LHCN-M2 (cell line): ENCODE results near the gene LAMB1. TPM values are rescaled to one million over a fixed set of nuclear protein-coding genes. Genes with fewer than 3 reads are reported as not detected.
"Not testable (repeated sequence)": the region's sequence is repeated elsewhere in the genome, so short reads cannot be mapped to it uniquely, and the experiment has no call there.

Experiments
- DNase-seq: peaks from one replicate; pipeline ENCODE4 v3.0.0-alpha.2; 2012; ENCODE audit warnings: low read depth
- polyA plus RNA-seq: library from polyadenylated mRNA; unstranded; fragments of >200 nt; gene quantifications from one replicate; pipeline ENCODE4 v1.2.1, GENCODE V29; 2012; ENCODE audit warnings: missing spikeins
- total RNA-seq: library from RNA; depleted of rRNA; stranded (reverse); fragments of >200 nt; gene quantifications from 2 replicates; pipeline ENCODE4 v1.2.3, GENCODE V29; 2014; rRNA removed

Gene LAMB1
- total RNA-seq, result 140 and 161 TPM in 2 replicates
- 101 TPM for polyA plus RNA-seq

DNA sequence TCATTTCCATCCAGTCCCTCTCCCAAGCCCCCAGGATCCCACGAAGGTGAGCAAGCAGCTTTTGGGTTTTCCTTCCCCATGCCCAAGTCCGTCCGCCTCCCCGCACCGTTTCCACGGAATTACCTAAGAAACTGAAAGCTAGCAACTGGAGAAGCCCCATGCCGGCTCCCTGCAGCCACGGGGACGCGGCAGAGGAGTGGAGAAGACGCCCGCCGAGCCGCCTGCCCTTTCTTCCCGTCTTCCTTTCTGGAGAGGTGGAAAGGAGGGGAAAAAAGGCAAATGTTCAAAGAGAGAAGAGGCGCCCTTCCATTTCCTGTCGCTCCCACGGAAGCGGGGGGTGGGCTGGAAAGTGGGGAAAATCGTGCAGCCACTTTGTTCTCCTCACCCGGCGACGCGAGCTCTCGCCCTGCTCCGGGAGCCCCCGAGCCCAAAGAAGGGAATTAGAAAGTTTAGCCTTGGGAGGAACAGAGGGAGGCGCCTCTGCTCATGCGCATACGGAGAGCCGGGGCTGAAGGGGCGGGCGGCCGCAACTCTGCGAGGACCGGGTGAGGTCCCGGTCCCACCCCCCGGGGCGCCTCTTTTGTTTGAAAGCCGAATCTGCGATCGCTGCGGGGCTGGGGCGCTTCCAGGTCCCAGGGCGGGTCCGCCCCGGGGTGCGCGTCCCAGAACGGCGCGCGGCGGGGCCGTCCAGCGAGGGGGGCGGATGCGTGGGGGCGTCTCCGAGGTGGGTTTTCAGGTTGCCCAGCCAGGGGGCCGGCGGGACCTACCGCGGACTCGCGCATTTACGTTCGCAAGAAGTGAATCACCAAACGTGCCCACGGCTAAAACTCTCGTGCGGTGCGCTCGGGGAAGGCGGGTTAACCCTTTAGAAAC is at the start of gene LAMB1:
Gene LAMB1 (minus strand): TSS at position 436 of the 873 bp plus-strand sequence. CDS start 276 bp downstream, at position 160.
- DNase-seq, result peak; percentile 86

DNA sequence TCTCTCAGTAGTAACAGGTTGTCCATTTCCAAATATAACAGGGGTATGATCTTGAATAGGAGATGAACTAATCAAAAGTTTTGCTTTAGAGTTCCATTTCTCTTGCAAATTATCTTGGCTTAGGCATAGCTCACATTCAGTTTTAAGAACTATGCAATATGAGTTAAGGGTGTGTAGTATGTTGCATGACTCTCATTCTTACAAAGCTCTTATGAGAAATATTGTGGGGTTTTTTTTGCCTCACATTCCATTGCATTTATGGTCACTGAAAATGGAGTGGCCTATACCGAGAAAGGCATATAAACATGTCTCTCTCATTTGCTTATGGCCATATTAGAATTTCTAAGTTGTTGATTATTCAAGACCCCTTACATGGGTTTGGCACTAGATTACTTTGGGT is 48.5 kb upstream of the LAMB1 start:
- no peak for DNase-seq

DNA sequence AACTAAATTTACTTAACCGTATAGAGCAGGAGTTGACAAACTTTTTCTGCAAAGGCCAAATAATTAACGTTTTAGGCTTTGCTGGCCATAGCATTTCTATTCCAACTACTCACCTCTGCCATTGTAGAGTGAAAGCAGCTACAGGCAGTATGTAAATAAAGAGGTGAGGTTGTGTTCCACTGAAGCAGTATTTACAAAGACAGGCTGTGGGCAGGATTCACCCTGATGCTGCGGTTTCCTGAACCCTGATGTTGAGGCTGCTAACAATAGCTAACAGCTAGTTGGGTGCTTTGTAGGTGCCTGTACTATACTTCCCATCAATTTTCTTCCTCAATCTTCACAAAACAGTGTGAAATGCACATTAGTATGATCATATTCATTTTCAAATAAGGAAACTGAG is 47.0 kb upstream of the LAMB1 start:
- no peak for DNase-seq

DNA sequence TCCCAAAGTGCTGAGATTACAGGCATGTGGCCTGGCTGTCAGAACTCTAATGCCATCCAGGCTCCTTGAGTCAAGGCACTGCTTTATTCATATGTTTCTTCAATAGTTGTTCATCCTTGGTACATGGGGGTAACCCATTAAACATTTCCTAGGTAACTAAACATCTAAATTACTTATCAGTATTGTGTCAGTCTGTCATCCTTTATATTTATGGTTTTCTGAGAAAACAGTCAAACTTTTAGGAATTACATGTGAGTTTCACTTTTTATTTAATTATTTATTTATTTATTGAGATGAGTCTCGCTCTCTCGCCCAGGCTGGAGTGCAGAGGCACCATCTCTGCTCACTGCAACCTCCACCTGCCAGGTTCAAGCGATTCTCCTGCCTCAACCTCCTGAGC is 45.5 kb upstream of the LAMB1 start:
- no peak for DNase-seq

DNA sequence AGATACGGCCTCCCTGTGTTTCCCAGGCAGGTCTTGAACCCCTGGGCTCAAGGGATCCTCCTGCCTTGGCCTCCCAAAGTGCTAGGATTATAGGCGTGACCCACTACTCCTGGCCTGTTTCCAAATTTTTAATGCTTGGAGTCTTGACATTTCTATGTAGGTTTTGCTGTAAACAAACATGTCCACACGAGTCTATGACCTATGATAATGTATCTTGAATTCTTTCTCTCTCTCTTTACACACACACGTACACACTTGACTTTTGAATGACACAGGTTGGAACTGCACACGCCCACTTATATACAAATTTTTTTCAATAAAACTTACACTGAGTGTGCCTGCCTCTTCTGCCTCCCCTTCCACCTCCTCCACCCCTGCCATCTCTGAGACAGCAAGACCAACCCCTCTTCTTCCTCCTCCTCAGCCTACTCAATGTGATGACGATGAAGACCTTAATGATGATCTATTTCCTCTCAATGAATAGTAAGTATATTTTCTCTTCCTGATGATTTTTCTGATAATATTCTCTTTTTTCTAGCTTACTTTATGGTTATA is 44.1 kb upstream of the LAMB1 start:
- no peak for DNase-seq

DNA sequence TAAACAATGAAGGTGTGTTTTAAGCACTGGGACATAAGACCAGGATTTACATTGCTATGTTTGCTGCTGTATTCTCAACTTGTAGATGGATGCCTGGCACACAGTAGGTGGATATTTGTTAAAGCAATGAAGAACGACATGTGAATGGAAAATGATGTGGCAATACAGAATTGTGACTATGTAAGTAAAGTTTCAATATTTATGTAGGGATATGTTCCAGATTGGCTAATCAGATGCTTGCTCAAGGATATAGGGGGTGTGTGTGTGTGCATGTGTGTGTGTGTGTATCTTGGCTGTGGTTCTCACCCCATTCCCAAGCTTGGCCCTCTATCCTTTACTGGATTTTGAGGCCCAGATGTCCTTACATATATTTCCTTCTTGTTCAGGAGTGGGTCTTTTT is 42.7 kb upstream of the LAMB1 start:
- DNase-seq, result no peak

DNA sequence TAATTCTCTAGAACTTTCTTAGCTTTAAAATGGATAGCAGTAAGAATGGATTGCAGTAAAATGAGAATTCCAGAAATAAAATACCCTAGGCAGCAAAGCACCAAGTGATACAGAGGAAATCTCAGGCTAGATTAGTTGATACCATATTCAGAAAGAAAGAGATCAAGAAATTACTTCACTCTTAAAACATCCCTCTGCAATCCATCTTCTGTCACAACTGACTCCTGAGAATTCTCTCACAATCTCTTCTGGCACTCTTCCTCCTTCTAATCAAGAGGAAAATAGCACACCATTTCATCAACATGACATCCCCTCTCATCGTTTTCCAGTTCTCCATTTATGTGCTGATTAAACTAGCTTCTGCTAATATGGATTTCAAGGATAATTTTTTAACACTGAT is 42.2 kb upstream of the LAMB1 start:
- DNase-seq, result no peak

DNA sequence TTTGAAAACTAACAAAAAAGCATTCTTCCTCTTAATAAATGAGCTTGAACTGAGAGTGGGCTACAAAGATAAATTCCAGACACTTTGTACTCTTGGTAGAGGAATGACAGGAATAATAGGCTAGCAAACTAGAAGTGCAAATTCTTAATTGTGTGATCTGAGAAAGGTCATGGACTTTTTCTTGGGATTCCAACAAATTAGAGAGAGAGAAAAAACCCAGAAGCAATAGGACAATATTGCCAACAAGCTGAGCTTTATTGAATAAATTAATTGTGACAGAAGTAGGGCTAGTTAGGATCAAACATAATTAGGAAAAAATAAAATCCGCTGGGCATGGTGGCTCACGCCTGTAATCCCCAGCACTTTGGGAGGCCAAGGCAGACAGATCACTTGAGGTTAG is 41.4 kb upstream of the LAMB1 start:
- DNase-seq, result no peak

DNA sequence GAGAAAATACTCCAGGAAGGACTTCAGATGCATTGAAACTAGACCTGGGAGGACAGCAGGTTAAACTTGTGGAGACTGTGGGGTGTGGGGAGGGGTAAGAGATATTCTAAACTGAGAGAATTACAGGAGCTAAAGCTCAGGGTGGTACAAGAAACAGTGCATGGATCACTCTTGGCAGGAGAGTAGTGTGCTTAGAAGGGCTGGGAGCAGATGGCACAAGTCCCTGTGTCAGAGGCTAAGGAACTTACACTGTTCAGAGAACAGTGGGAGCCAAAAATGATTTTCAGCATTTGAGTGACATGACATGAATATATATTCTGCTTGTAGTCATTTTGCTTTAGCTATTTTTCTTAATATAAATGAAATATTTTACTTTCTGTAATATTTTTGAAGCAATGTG is 36.0 kb upstream of the LAMB1 start:
- DNase-seq, result no peak

DNA sequence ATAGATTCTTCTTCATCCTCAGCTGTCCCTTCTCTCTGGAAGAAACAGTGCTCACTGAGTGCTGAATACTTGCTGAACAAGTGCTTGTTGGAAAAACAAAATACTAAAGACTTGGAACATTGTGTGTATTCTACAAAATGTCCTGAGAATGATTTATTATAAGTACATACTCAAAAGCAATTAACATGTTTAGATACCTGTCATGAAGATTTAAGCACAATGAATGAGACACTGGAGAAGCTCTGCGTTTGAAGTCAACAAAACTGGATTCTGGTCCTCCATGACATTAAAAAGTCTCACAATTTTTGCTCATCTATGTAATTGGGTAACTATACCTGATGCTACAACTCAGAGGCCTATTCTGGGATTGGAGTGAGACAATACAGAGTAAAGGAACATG is 34.8 kb upstream of the LAMB1 start:
- DNase-seq, result no peak

DNA sequence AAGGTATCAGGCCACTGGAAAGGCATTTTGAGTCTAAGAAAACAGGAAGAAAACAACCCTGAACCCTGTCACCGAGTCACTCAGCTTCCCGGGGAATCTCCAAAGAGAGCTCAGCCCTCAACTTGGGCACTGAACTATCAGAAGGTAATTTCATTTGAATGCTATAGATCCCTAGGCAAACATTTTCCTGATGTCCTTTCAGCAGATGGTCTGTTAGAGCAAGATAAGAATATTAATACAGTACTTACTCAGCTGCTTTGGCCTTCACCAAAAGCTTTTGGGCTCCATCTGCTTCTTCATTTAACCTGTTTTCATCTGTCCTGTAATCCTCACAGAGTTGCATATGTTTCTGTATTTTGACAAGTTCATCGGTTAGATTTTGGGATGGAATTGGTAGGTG is 34.2 kb upstream of the LAMB1 start:
- DNase-seq, result no peak

DNA sequence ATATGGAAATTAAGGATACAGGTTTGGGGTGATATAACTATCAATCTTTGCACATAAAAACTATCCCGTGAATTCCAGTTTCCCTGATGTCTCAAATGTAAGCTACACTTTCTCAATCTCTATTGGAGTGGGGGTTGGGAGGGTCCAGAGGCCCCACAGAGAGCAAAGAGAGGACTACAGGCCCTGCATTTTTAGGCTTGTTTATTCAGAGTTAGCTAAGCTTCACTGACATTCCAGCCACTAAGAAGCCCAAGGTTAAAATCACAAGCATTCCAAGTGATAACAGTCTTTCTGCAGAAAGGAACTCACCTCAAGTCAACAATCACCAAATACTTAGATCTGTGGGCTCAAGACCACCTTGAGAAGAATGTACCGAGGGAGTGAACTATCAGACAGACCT is 31.6 kb upstream of the LAMB1 start:
- DNase-seq, result no peak

DNA sequence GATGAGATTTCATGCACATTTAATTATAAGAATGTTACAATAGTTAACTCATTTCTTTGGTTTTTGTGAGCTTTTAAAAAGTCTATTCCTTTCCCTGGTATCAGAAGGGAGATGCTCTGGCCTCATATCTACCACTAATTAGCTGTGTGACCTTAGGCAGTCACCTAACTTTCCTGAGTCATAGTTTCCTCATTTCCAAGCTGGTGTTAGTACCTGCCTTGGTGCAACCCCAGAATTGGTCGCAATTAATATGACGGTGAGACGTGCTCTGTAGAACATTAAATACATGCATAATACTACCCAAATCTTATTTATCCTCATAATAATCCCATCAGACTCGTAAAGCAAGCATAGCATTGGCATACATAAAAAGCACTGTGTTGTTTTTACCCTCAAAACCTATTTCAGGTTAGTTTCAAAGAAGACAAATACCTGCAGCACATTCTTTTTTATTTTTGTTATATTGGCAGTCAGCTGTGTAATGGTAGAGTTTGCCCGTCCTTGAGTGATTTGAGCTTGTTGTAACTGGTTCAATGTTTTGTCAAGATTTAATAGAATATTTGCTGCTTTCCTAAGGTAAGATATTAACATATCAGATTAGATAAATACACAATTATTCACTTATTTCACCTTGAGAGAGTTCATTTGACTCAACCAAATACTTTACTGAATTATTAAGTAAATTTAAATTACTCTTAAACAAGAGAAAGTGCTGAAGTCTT is 31.0 kb upstream of the LAMB1 start:
- no peak for DNase-seq

DNA sequence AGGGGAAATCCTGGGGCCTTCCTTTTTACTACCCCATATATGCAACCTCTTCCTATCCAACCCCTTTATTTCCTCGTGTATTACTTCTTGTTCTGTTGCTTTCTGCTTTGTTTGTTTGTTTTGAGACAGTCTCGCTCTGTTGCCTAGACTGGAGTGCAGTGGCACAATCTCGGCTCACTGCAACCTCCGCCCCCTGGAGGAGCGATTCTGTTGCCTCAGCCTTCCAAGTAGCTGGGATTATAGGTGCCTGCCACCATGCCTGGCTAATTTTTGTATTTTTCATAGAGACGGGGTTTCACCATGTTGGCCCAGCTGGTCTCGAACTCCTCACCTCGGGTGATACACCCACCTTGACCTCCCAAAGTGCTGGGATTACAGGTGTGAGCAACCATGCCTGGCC is 30.3 kb upstream of the LAMB1 start:
- DNase-seq, result not testable (repeated sequence)

DNA sequence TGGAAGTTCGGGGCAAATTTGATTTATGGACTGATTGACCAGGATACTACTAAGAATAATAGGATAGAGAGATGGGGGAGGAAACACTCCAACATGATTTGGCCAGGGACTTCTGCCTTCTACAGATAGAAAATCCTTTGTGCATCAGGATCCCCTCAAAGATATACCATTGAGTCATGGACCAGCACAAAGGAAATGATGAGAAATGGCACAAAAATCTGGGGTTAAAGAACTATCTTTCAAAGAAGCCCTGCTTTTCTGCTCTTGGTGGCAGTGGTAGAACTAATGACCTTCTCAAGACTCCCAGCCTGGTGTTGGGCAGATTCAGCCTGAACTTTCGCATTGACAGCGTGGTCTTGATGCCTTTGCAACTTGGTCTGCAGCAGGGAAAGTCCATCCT is 27.6 kb upstream of the LAMB1 start:
- DNase-seq, result peak; percentile 46

DNA sequence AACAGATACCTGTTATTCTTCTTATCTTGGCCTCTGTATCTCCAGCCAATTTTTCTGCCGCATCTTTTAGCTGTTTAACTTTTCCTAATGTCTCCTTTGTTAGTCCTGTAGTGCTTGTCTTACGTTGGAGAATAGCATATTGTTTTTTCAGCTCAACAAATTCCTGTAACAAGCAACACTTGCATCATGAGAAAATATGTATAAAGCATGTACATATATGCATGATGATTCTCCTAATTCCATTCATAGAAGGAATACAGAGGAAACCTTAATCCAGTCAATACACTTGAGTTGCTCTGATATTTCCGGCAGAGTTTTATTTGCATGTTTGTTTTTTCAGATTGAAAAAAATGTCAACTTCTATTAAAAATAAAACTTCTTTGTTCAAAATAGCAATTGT is 26.1 kb upstream of the LAMB1 start:
- no peak for DNase-seq

DNA sequence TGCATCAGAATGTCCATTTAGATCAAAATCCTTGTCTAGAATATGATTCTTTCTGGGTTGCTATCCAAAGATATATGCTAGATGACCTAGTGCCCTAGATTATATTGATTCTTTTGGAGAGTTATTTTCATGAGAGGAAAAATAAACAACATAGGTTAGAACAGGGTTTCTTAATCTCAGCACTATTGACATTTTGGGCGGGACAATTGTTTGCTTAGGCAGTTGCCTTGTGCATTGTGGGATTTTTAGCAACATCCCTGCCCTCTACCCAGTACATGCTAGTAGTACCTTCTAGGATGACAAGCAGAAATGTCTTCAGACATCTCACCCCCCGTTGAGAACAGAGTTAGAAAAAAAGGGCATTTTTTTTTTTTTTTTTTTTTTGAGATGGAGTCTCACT is 25.1 kb upstream of the LAMB1 start:
- DNase-seq, result no peak

DNA sequence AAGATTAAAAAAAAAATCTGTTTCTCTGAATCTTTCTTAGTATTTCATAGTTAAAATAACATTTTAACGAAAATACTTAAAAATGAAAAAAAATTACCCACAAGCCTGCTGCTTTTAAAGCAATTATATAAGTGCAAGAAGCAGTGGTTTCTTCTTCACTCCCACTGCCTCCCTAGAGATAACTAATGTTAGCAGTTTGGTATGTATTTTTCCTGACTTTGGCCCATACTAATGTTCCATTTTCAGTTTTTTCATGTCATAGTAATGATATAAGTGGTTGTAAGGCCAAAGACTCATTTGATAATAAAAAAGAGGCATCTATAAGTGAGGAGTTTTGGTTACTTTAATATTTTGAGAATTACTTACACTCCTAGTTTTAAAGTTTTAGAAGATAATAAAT is 24.3 kb upstream of the LAMB1 start:
- DNase-seq, result no peak

DNA sequence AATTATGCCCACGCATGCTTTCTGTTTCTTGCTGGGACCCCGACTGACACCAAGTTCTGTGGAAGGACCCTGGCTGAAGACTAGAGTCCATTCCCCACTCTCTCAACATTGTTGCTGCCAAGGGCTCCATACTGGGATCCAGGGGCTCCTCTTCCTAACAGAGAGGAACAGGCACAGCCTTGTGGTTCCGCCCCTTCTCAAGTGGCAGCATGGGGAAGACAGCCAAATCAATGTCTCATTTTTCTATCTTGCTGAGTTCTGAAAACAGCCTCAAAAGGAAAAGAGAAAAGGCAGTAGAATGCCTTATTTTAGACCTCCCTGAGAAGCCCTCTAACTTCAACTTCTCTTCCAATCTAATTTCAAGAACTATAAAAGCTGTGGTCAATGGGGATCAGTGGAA is 23.7 kb upstream of the LAMB1 start:
- peak; percentile 39 for DNase-seq

DNA sequence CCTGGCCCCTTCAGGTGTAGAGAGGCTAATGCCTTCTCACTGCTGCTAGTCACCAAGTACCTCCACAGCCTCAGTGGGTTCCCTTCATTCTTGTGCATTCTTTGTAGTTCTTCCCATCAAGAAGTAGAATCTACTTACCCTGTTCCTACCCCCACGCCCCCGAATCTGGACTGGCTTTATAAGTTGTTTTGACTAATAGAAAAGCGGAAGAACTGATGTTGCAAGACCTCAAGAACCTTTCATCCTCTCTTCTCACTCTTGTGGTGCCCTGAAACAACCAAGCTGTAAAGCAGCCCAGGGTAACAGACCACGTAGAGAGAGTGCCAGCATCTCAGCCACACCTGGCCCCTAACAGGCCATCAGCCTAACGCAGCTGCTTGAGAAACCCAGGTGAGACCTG is 23.2 kb upstream of the LAMB1 start:
- DNase-seq, result no peak

DNA sequence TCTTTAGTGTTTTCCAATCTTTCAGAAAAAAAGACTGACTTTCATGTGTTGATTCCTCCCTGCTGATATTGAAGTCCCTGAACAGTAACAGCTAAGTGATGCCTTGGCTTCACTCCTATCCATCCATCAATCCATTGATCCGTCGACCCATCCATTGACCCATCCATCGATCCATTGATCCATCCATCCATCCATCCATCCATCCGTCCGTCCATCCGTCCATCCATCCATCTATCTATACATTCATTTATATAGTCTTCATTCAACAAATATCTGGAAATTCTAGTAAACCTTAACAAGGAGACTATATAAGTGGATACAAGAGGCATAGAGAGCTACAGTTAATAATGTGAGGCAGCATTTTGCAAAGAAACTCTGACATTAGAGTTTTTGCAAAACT is 21.6 kb upstream of the LAMB1 start:
- DNase-seq, result no peak

DNA sequence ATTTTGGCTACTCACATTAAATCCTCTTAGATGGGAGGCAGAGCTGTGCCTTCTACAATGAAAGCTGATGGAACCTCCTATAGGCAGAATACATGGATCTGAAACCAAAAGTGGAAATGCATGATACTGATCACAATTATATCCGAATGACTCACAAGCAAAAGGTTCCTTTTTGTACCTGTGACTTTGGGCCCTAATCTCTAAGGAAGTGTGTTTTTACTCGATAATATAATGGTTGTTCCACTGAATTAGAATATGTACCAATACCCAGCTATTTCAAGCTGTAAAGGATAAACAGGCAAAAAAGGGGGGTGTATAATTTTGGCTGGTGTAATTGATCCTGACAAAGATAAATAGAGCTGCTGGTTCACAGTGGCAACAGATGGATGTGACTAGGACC is 17.6 kb upstream of the LAMB1 start:
- no peak for DNase-seq

DNA sequence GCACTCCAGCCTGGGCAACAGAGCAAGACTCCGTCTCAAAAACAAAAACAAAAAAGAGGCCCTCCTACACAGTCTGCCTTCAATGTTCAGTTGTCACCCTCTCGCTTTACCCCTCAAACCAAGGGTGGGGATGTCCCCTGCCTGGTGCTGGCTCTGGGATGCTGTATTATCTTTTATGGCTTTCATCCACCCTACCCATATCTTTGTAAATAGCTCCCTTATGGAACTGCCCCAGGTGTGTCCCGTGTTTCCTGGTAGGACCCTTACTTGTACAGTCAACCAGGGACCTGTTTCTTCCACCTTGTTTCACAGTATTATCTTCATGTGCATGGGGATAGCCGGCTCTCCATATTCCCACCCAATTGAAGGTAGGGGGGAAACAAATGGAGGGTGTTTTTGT is 15.7 kb upstream of the LAMB1 start:
- no peak for DNase-seq
